PC-9 (cell line): ENCODE results near the gene TNIP3.

Source experiments
- EZH2 ChIP-seq: fragments of 200-600 bp; sonication (generic); IDR thresholded peaks from 2 replicates; pipeline ENCODE4 v1.8.0; 2017; ENCODE audit warnings: antibody characterized with exemption, low read depth
- TF ChIP-seq, protein P1 (sequence below): fragments of 200-600 bp; sonication (generic); conservative IDR thresholded peaks from 2 replicates; pipeline ENCODE4 v1.6.1; 2017; ENCODE audit warnings: mixed run types, antibody characterized with exemption, mild to moderate bottlenecking, moderate library complexity

DNA sequence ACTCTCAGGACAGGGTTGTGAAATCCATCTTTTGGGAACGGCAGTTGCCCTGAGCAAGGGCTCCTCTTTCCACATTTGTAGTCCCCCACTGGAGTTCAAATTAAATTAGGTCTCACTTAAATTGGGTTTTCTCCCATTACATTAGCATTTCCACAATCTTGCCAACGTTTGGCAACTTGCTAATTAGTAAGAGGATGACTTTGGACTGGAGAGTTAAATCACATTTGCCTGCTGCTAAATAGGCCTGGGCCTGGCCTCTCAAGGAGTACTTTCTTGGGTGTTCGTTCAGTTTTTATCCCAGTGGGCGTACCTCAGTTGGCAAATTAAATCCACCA is 33.8 kb downstream of the TNIP3 start:
- no peak for TF ChIP-seq EZH2
- TF ChIP-seq, protein P1, sequence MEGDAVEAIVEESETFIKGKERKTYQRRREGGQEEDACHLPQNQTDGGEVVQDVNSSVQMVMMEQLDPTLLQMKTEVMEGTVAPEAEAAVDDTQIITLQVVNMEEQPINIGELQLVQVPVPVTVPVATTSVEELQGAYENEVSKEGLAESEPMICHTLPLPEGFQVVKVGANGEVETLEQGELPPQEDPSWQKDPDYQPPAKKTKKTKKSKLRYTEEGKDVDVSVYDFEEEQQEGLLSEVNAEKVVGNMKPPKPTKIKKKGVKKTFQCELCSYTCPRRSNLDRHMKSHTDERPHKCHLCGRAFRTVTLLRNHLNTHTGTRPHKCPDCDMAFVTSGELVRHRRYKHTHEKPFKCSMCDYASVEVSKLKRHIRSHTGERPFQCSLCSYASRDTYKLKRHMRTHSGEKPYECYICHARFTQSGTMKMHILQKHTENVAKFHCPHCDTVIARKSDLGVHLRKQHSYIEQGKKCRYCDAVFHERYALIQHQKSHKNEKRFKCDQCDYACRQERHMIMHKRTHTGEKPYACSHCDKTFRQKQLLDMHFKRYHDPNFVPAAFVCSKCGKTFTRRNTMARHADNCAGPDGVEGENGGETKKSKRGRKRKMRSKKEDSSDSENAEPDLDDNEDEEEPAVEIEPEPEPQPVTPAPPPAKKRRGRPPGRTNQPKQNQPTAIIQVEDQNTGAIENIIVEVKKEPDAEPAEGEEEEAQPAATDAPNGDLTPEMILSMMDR, result no peak
